Stomach (tissue), 9 donors: ENCODE results near the gene ARHGAP29. TPM values are rescaled to one million over a fixed set of nuclear protein-coding genes. Genes with fewer than 3 reads are reported as not detected.

ENCODE experiments used
- DNase-seq, 2 donors: peaks; one replicate each; pipeline versions ENCODE4 v3.0.0 to v3.0.0-alpha.2; 2013 to 2019
- H3K27ac ChIP-seq, 5 donors: fragments of 200-600 bp in 4 of 5; sonication (generic) in 4 of 5; one replicate each; pipeline ENCODE4 v1.5.1; 2013 to 2019; ENCODE audit warnings: mild to moderate bottlenecking in 1 of 5, moderate library complexity in 1 of 5
- H3K27me3 ChIP-seq, 3 donors: fragments of 200-600 bp; sonication (generic); one replicate each; pipeline ENCODE4 v1.5.1; 2017 to 2019; ENCODE audit warnings: mixed run types in 1 of 3
- H3K36me3 ChIP-seq, 4 donors: fragments of 200-600 bp; sonication (generic); 1 replicate in 3 of 4; 2 replicates in 1 of 4; pipeline ENCODE4 v1.5.1; 2016 to 2019
- H3K4me1 ChIP-seq, 4 donors: fragments of 200-600 bp; sonication (generic); one replicate each; pipeline ENCODE4 v1.5.1; 2016 to 2019
- H3K4me3 ChIP-seq, 4 donors: fragments of 200-600 bp; sonication (generic) in 3 of 4; one replicate each; pipeline ENCODE4 v1.5.1; 2016 to 2019; ENCODE audit warnings: mild to moderate bottlenecking in 1 of 4
- H3K9me3 ChIP-seq, 4 donors: fragments of 200-600 bp; sonication (generic); one replicate each; pipeline ENCODE4 v1.5.1; 2016 to 2019
- EP300 ChIP-seq: sonication (generic); formaldehyde crosslinking; IDR thresholded peaks from one replicate; pipeline ENCODE4 v1.6.1; 2017; ENCODE audit warnings: antibody characterized with exemption
- POLR2A ChIP-seq, 4 donors: fragments of 450-650 bp; IDR thresholded peaks; one replicate each; pipeline ENCODE4 v1.6.1; 2016; ENCODE audit warnings: antibody characterized with exemption in 4 of 4, control low read depth in 2 of 4, mild to moderate bottlenecking in 1 of 4, moderate library complexity in 1 of 4
- POLR2AphosphoS5 ChIP-seq, 3 donors: sonication (generic); formaldehyde crosslinking; IDR thresholded peaks; one replicate each; pipeline ENCODE4 v1.6.1; 2016; ENCODE audit warnings: antibody characterized with exemption in 3 of 3
- WGBS, 5 donors: extraction: QIAGEN DNeasy Blood & Tissue Kit in 3 of 5; methylation state at CpG; one replicate each; pipeline versions ENCODE4 v1.1.5 to v1.1.7; 2013 to 2018; 5-methylcytosine and 5-hydroxymethylcytosine counted together
- intact Hi-C: fragments of 100-400 bp; cut with DNase I; formaldehyde crosslinking; loops from one replicate; pipeline ENCODE4 v1.15.1; 2023; ENCODE audit warnings: low total_unique reads
- polyA plus RNA-seq, 3 donors: library from polyadenylated mRNA; stranded (reverse); fragments of 200-250 nt; gene quantifications; one replicate each; pipeline ENCODE4 v1.2.3, GENCODE V29; 2013
- total RNA-seq, 5 donors: library from RNA; depleted of rRNA; stranded (reverse); fragments of >200 nt; gene quantifications; one replicate each; pipeline versions ENCODE4 v1.1.0 to v1.2.3, GENCODE V29; 2014 to 2016
- TF ChIP-seq, protein P1 (sequence below), 7 experiments: fragments of 450-650 bp in 4 of 7; fragments of 200-600 bp in 3 of 7; sonication (generic) in 3 of 7; IDR thresholded peaks; one replicate each; pipeline ENCODE4 v1.5.1; 2016 to 2019; ENCODE audit warnings: antibody characterized with exemption in 7 of 7, control low read depth in 2 of 7, mild to moderate bottlenecking in 1 of 7
- donor health status: healthy with polysubstance abuse.
- donor health status: Bipolar disorder and iron deficiency.
- donor health status: healthy.

ARHGAP29 gene
- total and polyA plus RNA-seq, 8 donors: 4.4 to 90.9 (median 17.6) TPM

DNA sequence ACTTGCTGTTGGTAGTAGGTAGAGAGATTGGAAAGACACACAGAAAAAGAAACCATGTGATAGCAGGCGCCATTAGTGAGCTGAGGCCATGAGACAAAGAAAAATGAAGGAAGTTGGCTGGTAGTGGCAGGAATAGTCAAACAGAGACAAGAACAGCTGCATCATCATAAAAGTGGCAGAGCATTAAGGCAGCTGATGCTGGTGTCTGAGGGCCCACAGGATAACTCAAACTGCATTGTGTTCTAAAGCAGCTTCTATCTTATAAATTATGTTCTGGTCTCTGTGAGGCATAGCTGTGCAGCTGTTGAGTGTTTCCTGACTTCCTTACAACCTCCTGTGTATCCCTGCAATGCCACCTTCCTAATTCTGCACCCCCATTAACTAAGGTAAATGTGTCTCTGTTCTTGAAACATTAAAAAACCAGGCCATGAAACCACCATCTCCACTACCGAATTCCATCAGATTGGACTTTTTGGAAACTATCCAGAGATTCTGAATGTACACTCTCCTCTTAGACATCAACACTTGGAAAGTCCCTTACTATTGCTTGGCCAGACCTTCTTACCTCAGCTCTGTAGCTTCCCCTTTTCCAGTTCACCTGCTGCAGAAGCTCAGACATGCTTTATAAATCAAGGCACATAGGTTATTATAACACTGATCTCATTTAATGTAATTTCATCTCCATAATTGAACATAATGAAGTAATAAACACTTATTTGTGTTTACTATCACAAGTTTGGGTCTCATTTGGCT, 23.4 kb upstream of the ARHGAP29 start:
- H3K27me3 ChIP-seq: no peaks in the 10 kb centered on the region
- 78 to 96% (median 81%) methylated on average over 2 of the region's 2 CpGs for WGBS, 5 donors
- DNase-seq: no peak
- no peaks in the 10 kb centered on the region for H3K9me3 ChIP-seq
- H3K4me1 ChIP-seq: peaks cover 0 to 23% (median 5%) of the 10 kb centered on the region in 4 donors
- H3K27ac ChIP-seq: no peak overlapping the region
- H3K36me3 ChIP-seq: no peaks in the 10 kb centered on the region
- TF ChIP-seq POLR2AphosphoS5 (IDR thresholded peaks at IDR 0.05): no peak
- TF ChIP-seq, protein P1, sequence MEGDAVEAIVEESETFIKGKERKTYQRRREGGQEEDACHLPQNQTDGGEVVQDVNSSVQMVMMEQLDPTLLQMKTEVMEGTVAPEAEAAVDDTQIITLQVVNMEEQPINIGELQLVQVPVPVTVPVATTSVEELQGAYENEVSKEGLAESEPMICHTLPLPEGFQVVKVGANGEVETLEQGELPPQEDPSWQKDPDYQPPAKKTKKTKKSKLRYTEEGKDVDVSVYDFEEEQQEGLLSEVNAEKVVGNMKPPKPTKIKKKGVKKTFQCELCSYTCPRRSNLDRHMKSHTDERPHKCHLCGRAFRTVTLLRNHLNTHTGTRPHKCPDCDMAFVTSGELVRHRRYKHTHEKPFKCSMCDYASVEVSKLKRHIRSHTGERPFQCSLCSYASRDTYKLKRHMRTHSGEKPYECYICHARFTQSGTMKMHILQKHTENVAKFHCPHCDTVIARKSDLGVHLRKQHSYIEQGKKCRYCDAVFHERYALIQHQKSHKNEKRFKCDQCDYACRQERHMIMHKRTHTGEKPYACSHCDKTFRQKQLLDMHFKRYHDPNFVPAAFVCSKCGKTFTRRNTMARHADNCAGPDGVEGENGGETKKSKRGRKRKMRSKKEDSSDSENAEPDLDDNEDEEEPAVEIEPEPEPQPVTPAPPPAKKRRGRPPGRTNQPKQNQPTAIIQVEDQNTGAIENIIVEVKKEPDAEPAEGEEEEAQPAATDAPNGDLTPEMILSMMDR (IDR thresholded peaks at IDR 0.05): no peak
- TF ChIP-seq POLR2A (IDR thresholded peaks at IDR 0.05): no peak
- TF ChIP-seq EP300: no peak
- intact Hi-C loops: no loop called here
- no peak overlapping the region for H3K4me3 ChIP-seq

DNA sequence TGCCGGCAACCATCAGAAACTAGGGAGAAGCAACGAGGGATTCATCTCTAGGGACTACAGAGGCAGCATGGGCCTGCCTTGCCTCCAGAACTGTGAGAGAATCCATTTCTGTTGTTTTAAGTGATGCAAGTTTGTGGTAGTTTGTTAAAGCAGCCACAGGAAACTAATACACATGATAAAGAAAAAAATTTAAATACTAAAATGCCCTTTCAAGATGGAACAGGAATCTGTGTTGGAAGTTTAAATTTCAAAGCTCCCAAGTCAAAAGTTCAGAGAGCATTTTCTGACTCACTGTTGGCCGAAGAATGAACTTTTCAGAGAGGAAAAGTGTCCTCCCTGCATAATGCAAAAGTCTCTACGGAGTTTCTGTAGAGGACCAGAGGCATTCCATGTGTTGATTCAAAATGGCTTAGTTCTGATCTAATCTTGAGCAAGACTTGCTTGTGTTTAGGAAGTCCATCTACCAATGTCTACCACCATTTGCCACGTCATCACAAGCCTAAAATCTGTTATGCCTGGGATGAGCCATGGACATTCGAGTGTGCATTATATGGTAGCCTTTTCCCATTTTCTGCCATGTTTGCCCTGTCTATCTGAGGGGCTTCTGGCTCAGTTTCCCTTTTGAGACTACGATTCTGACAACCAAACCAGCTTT, 22.4 kb upstream of the ARHGAP29 start:
- DNase-seq: no peak
- Histone ChIP-seq H3K36me3 (no peaks in the 10 kb centered on the region), H3K27me3 (no peaks in the 10 kb centered on the region), H3K4me3 (no peak overlapping the region), H3K27ac (no peak overlapping the region), H3K9me3 (no peaks in the 10 kb centered on the region), H3K4me1 (peaks cover 0 to 23% (median 4%) of the 10 kb centered on the region in 4 donors)
- TF ChIP-seq POLR2AphosphoS5 (IDR thresholded peaks at IDR 0.05) (no peak), EP300 (no peak), POLR2A (IDR thresholded peaks at IDR 0.05) (no peak)
- TF ChIP-seq, protein P1 (IDR thresholded peaks at IDR 0.05): no peak
- 88 to 94% (median 92%) methylated on average over 7 of the region's 7 CpGs for WGBS, 5 donors
- intact Hi-C loops: no loop called here

DNA sequence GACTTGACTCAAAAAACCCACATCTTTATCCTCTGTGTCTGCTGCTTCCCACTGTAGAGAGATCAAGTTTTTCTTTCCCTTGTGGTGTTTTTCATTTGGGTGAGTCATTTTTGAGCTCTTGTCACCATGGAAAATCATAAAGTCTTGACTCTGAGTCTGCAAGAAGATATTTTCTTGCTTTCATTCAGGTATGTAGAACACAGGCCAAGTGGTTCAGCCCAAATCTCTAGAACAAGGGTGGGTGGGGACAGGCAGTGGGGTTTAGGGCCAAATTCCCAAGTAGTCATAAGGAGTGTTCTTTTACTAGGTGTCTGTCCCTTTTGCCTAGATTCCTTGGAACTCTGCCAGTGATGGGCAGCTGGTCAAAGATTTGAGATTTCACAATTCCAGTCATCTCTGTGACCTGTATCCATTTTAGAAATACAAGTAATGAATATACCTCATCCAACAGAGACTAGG, 21.5 kb upstream of the ARHGAP29 start:
- Histone ChIP-seq H3K4me1 (peaks cover 0 to 26% (median 7%) of the 10 kb centered on the region in 4 donors), H3K36me3 (no peaks in the 10 kb centered on the region), H3K9me3 (no peaks in the 10 kb centered on the region), H3K27me3 (no peaks in the 10 kb centered on the region), H3K4me3 (no peak overlapping the region), H3K27ac (peak overlapping the region in 4 of 5 donors; percentile 4 to 35 (median 22))
- TF ChIP-seq POLR2AphosphoS5 (IDR thresholded peaks at IDR 0.05): no peak
- no peak for TF ChIP-seq EP300
- TF ChIP-seq, protein P1 (IDR thresholded peaks at IDR 0.05): no peak
- TF ChIP-seq POLR2A (IDR thresholded peaks at IDR 0.05): no peak
- DNase-seq: no peak
- intact Hi-C loops: no loop called here

DNA sequence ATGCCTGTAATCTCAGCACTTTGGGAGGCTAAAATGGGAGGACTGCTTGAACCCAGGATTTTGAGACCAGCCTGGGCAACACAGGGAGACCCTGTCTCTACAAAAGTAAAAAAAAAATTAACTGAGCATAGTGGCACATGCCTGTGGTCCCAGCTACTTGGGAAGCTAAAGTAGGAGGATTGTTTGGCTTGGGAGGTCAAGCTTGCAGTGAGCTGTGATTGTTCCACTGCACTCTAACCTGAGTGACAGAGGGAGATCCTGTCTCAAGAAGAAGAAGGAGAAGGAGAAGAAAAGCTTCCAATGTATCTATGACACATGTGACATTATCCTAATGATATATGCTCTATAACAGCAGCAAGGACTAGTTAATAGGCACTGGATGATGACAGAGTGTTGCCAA, 20.1 kb upstream of the ARHGAP29 start:
- Histone ChIP-seq H3K4me3 (no peak overlapping the region), H3K27me3 (no peaks in the 10 kb centered on the region), H3K9me3 (no peaks in the 10 kb centered on the region), H3K27ac (no peak overlapping the region), H3K36me3 (no peaks in the 10 kb centered on the region), H3K4me1 (peaks cover 0 to 33% (median 14%) of the 10 kb centered on the region in 4 donors)
- no peak for TF ChIP-seq EP300
- TF ChIP-seq POLR2A (IDR thresholded peaks at IDR 0.05): no peak
- TF ChIP-seq POLR2AphosphoS5 (IDR thresholded peaks at IDR 0.05): no peak
- intact Hi-C loops: no loop called here
- DNase-seq: no peak

DNA sequence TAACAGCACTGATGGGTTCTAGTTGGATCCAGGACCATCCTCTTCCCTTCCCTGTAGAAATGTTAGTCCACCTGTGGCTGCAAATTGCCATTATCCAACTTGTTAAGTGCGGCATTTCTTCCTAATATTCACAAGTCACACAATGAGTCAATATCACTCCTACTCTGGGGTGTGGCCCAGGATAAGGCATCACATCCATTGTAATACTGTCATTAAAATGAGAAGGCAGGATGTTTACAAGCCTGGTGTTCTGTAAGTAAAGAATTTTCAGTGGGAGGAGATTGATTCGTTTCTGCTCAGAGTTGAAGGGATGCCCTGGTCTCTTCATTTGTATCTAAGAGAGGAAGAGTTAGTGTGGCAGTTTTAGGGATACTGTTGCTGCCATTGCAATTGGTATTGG, 18.1 kb upstream of the ARHGAP29 start:
- Histone ChIP-seq H3K4me3 (no peak overlapping the region), H3K4me1 (peaks cover 11 to 52% (median 18%) of the 10 kb centered on the region in 4 donors), H3K27me3 (no peaks in the 10 kb centered on the region), H3K27ac (no peak overlapping the region), H3K36me3 (no peaks in the 10 kb centered on the region), H3K9me3 (no peaks in the 10 kb centered on the region)
- TF ChIP-seq, protein P1 (IDR thresholded peaks at IDR 0.05): no peak
- TF ChIP-seq POLR2AphosphoS5 (IDR thresholded peaks at IDR 0.05): peak in 2 of 3 donors; percentile 9 to 25
- WGBS, 5 donors: 45 to 59% (median 51%) methylated on average over 2 of the region's 2 CpGs
- intact Hi-C loops: no loop called here
- no peak for DNase-seq
